SW 1271 (cell line): ENCODE data around the gene CLMN.
"Not testable (repeated sequence)": the region's sequence is repeated elsewhere in the genome, so short reads cannot be mapped to it uniquely, and the experiment has no call there.

Experiments used
- DNase-seq, 2 experiments: peaks; one replicate each; lab custom pipeline; 2025; lab: John Stamatoyannopoulos, UW

CLMN gene

DNA sequence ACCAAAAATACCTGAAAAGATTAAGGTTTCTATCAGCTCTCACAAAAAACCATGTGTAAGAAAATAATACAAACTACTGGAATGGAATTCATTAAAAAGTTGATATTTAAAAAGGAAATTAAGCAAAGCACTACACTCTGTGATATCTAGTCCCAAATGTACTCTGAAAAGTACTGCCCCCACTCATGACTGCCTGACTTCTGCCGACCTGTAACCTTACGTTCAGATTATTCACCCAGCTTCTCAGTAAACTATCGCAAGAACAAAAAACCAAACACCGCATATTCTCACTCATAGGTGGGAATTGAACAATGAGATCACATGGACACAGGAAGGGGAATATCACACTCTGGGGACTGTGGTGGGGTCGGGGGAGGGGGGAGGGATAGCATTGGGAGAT, 181.3 kb downstream of the CLMN start:
- not testable (repeated sequence) for DNase-seq

DNA sequence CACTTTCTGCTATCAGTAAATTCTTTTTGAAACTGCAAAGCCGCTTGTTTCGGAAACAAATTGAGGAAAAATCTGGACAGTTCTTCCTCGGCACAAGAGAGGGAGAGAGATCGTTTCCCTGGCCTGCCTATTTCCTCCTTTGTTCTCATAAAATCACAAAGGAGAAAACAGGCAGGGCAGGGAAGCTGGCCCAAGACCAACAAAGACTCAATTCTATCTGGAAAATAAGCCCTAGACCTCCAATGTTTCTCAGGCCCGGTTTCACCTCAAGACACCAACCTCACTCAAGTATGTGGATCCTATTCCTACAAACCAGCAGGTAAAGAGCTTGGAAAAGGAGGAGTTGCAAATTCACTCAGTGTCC, 181.9 kb downstream of the CLMN start:
- no peak for DNase-seq

DNA sequence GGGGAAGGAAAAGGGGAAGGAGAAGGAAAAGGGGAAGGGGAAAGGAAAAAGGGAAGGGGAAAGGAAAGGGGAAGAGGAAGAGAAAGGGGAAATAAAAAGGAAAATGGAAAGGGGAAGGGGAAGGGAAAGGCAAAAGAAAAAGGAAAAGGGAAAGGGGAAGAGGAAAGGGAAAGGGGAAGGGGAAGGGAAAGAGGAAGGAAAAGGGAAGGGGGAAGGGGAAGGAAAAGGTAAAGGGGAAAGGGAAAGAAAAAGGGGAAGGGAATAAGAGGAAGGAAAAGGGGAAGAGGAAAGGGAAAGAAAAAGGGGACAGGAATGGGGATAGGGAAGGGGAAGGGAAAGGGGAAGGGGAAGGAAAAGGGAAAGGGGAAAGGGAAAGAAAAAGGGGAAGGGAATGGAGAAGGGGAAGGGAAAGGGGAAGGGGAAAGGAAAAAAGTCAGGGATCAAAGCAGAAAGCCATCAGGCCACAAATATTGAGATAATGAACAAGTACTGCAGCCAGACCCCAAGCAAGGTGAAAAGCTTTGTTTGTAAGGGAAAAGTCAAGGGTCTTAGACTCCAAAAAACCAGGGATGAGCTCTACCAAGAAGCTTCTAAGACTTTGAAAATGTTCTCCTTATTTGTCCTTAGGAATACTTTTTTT, 182.4 kb downstream of the CLMN start:
- DNase-seq = no peak

DNA sequence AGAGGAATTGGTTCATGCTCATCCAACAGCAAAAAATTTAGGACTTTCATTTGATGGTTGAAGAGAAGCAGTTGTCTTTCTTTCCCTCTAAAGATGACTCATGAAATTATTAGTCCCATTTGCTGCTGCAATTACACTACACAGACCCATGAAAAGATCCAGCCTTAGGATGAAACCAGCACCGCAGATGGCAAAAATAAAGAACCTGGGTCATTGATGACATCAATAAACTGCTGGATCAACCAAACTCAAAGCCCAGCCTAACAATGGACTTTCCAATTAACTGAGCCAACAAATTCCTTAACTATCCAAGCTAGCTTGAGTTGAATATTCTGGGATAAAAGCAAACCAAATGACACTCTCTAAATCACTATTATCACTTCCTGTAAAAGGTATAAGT, 183.1 kb downstream of the CLMN start:
- no peak for DNase-seq

DNA sequence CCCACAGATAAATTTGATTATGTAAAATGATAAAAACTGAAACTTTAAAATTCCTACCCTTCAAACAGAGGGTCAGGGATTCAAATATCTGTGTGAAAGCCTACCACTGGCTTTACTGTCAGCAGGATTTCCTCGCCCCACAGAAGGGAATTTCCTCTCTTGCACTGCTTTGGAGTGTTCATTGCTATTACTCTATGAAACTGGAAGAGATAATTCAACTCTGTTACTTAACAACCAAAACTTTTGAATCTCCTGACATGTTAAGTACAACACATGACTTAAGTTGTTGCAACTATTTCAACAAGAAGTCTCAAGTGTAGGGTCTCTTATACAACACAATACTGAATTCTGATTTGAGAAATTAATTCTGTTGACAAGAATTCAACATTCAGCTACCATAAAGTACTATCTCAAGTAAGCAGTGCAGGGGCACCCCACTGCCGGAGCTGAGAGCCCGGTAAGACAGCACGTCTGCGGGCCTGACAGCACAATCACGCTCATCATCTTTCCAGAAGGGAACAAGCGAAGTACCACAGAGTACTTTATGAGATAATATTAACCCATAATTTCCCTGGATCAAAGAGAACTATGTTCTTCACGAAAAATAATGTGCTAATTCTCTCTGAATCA, 185.3 kb downstream of the CLMN start:
- no peak for DNase-seq

DNA sequence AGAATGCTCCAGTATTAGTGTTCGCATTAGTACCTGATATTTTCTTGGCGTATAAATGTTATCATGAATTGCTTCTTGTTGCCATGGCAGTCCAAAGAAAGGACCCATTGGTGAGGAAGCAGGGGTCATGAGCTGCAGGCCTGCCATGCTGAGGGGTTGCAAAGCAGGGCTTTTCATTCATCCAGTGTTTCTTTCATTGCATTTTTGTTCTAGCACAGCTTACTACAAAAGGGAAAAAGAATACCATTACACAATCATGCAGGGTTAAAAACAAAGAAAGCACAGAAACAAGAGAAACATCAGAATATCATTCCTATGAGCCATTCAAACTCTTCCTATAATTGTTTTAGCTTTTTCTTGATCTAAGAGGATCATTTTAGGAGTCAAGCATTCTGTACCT, 186.4 kb downstream of the CLMN start:
- DNase-seq = no peak

DNA sequence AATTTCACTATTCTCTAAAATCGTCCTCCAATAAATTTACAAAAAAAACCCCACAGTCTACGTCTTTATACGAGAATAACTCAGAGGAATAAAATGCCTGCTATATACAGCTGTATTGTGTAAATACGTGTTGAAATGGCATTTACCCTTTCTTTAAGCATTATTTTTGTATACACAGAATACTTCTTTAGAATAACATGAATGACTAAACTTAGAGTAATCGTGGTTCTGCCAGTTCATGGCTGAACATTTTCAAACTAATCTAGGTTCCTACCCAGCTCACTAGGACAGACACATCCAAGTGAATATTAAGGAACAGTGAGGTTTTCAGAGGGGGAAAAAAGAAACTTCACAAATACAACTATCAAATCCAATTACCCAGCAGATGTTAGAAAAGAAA, 186.9 kb downstream of the CLMN start:
- no peak for DNase-seq
